BLaER1 treated with 17β-estradiol and CSF1 and Interleukin-3, amounts not matched to agents 10 nM and 100 nM (cell line): ENCODE measurements around the gene PALM2AKAP2.

Experiments
- H3K27ac ChIP-seq, 11 experiments: shearing (Covaris generic); formaldehyde crosslinking; 2 replicates each; pipeline ENCODE4 v1.8.1; 2022
- H3K27me3 ChIP-seq, 11 experiments: shearing (Covaris generic); formaldehyde crosslinking; 2 replicates each; pipeline ENCODE4 v1.8.1; 2022
- H3K36me3 ChIP-seq, 11 experiments: shearing (Covaris generic); formaldehyde crosslinking; 2 replicates each; pipeline ENCODE4 v1.8.1; 2022
- H3K4me1 ChIP-seq, 10 experiments: shearing (Covaris generic); formaldehyde crosslinking; 2 replicates each; pipeline ENCODE4 v1.8.1; 2022
- H3K4me2 ChIP-seq, 11 experiments: shearing (Covaris generic); formaldehyde crosslinking; 2 replicates each; pipeline ENCODE4 v1.8.1; 2022
- H3K4me3 ChIP-seq, 10 experiments: shearing (Covaris generic); formaldehyde crosslinking; 2 replicates each; pipeline ENCODE4 v1.8.1; 2022
- H3K9ac ChIP-seq, 11 experiments: shearing (Covaris generic); formaldehyde crosslinking; 2 replicates each; pipeline ENCODE4 v1.8.1; 2022
- H3K9me3 ChIP-seq, 11 experiments: shearing (Covaris generic); formaldehyde crosslinking; replicated peaks in 1 of 11; 2 replicates each; pipeline ENCODE4 v1.8.1; 2022
- H4K20me1 ChIP-seq, 11 experiments: shearing (Covaris generic); formaldehyde crosslinking; 2 replicates each; pipeline ENCODE4 v1.8.1; 2022
- Cebpa-rat ChIP-seq, 11 experiments: shearing (Covaris generic); IDR thresholded peaks; 2 replicates each; pipeline ENCODE4 v1.8.1; 2022

Gene PALM2AKAP2

DNA sequence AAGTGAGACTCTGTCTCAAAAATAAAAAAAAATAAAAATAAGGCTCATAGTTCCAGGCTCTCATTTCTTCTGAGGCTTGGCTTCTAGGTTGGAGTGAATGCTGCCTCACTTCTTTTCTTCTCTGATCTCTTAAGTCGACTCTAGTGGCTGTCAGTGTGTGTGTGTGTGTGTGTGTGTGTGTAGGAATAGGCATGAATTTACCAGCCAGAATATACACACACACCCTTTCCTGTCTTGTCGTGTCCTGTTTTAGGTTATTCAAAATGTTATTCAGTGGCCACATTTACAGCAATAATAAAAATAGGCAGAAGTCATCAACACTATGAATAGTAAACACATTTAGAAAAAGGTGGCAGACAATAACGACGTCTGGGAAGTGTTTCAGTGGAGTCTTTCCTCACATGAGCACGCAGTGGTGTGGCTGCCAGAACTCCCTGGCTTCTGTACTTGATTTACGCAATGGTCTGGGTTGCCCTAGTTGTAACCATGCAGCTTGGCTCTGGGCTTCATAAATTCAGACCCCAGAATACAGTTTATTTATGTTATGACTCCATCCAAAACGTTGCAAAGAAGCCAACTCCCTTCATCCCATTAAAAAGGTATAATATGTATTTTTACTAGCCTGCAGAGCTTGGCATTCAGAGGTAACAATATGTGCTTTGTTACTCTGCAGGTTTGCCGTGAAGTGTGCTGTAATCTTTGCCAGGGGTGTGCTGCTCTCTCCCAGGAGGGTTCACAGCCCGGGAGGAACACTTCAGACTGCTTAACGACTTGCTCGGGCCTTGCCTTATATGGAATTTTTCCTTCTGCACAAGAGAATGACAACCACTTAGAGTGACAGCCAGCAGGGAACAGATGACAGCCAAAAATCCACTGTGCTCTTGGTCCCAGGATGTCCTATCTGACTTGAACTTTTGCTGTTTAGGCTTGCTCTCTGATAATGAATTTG is 34.4 kb upstream of the PALM2AKAP2 start:
- peaks cover 0 to 4% (median 0%) of the 10 kb centered on the region in 10 experiments; a peak in 1 of 20 replicates for H3K4me1 ChIP-seq
- no peak for TF ChIP-seq Cebpa-rat (IDR thresholded peaks at IDR 0.05)
- no peaks in the 10 kb centered on the region for H4K20me1 ChIP-seq
- no peak overlapping the region for H3K9ac ChIP-seq
- H3K27me3 ChIP-seq, result no peaks in the 10 kb centered on the region
- H3K9me3 ChIP-seq, result no peaks in the 10 kb centered on the region
- no peak overlapping the region for H3K4me3 ChIP-seq
- no peak overlapping the region for H3K4me2 ChIP-seq
- no peak overlapping the region for H3K27ac ChIP-seq
- H3K36me3 ChIP-seq, result no peaks in the 10 kb centered on the region

DNA sequence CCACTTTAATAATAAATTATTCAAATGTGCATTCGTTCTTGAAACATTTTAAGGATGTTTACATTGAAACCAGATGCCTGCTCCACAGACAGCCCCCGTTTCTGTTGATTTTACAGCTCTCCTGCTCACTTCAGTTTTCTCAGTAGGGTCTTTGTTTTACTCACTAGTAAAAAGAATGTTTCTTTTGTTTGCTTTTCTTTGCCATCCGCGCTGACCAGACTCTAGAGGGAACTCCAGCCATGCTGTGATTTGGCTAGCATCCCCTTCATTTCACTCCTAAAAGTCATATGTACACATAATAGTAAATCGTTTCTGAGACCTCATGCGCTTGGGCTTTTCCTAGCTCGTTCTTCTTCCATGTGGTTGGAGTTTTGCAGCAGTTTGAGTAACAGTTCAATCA is 28.7 kb upstream of the PALM2AKAP2 start:
- no peak overlapping the region for H3K27ac ChIP-seq
- H3K4me1 ChIP-seq, result no peaks in the 10 kb centered on the region
- H3K9ac ChIP-seq, result no peak overlapping the region
- H3K27me3 ChIP-seq, result no peaks in the 10 kb centered on the region
- H3K4me2 ChIP-seq, result no peak overlapping the region
- no peaks in the 10 kb centered on the region for H3K9me3 ChIP-seq
- no peak for TF ChIP-seq Cebpa-rat (IDR thresholded peaks at IDR 0.05)
- no peak overlapping the region for H3K4me3 ChIP-seq
- H3K36me3 ChIP-seq, result no peaks in the 10 kb centered on the region
- H4K20me1 ChIP-seq, result no peaks in the 10 kb centered on the region

DNA sequence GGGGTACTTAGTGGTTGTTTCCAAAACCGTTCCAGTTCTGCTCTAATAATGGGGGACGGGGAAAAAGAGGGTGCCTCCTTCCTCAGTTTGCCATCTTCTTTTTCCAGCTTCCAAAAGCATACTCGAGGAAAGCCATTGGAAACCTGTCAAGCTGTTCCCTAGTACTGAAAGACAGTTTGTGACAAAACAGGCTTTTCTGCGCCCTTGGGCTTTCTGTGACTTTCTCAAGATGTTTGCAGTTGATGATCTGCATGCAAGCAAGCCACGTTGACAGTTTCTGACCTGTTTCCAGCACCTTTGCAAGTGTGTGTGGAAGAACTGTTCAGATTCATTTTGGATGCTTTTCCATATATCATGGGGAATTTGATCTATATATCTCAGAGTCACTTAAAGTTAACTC is 26.7 kb upstream of the PALM2AKAP2 start:
- no peak for TF ChIP-seq Cebpa-rat (IDR thresholded peaks at IDR 0.05)
- Histone ChIP-seq H3K4me3 (no peak overlapping the region), H3K27me3 (no peaks in the 10 kb centered on the region), H3K4me2 (no peak overlapping the region), H3K9ac (no peak overlapping the region), H4K20me1 (no peaks in the 10 kb centered on the region), H3K4me1 (no peaks in the 10 kb centered on the region), H3K9me3 (no peaks in the 10 kb centered on the region), H3K36me3 (no peaks in the 10 kb centered on the region), H3K27ac (no peak overlapping the region)

DNA sequence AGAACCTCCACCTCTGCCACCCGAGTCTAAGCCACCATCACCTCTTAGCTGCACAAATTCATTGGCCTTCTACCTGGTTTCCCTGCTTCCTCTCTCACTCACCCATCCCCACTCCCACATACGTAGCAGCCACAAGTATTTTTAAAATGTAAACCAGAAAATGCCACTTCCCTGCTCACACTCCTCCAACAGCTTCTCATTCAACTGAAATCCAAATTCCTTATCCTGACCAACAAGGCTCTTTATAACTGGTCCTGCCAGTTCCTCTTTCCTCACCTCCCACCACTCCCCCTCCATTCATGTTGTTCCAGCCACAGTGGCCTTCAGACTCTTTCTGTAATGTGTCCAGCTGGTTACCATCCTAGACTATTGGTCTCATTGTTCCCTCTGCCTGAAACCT is 25.0 kb upstream of the PALM2AKAP2 start:
- H4K20me1 ChIP-seq, result no peaks in the 10 kb centered on the region
- no peaks in the 10 kb centered on the region for H3K27me3 ChIP-seq
- no peak overlapping the region for H3K9ac ChIP-seq
- no peaks in the 10 kb centered on the region for H3K36me3 ChIP-seq
- H3K4me3 ChIP-seq, result no peak overlapping the region
- no peaks in the 10 kb centered on the region for H3K9me3 ChIP-seq
- no peak for TF ChIP-seq Cebpa-rat (IDR thresholded peaks at IDR 0.05)
- no peaks in the 10 kb centered on the region for H3K4me1 ChIP-seq
- no peak overlapping the region for H3K4me2 ChIP-seq
- H3K27ac ChIP-seq, result no peak overlapping the region

DNA sequence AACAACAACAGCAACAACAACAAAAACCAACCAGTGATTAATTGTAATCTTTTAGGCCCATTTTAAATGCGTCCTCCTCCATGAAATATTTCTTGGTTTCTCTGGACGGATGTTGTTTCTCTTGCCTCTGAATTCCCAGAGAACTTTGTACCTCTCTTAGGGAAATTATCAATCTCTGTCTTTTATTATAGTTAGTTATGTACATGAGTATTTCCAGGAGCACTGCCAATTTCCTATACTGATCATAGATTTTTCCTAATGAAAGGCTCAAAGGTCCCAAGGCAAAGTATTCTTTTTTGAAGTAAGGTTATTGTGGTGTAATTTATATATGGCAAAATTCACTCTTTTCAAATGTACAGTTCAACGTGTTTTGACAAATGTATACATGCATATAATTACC is 20.4 kb upstream of the PALM2AKAP2 start:
- Histone ChIP-seq H3K4me3 (no peak overlapping the region), H3K9me3 (no peaks in the 10 kb centered on the region), H3K4me1 (no peaks in the 10 kb centered on the region), H3K4me2 (no peak overlapping the region), H3K9ac (no peak overlapping the region), H4K20me1 (no peaks in the 10 kb centered on the region), H3K27ac (no peak overlapping the region), H3K36me3 (no peaks in the 10 kb centered on the region), H3K27me3 (no peaks in the 10 kb centered on the region)
- no peak for TF ChIP-seq Cebpa-rat (IDR thresholded peaks at IDR 0.05)

DNA sequence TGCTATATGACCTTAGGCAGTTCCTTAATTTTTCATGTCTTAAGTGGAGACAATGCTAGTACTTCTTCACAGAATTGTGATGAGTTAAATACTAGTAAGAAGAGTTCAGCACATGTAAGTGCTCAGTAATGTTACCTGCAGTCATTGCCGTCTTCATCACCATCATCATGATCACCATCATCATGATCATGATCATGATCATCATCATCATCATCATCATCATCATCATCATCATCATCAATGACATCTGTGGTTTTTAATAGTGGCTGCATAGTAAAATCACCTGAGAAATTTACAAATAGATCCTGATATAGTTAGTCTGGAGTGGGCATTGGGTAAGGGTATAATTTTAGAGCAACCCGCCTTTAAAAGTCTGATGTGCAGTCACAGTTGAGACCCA is 14.7 kb upstream of the PALM2AKAP2 start:
- Histone ChIP-seq H3K36me3 (no peaks in the 10 kb centered on the region), H3K27me3 (no peaks in the 10 kb centered on the region), H3K27ac (no peak overlapping the region), H3K9ac (no peak overlapping the region), H4K20me1 (no peaks in the 10 kb centered on the region), H3K4me2 (no peak overlapping the region), H3K4me3 (no peak overlapping the region), H3K9me3 (no peaks in the 10 kb centered on the region), H3K4me1 (no peaks in the 10 kb centered on the region)
- no peak for TF ChIP-seq Cebpa-rat (IDR thresholded peaks at IDR 0.05)

DNA sequence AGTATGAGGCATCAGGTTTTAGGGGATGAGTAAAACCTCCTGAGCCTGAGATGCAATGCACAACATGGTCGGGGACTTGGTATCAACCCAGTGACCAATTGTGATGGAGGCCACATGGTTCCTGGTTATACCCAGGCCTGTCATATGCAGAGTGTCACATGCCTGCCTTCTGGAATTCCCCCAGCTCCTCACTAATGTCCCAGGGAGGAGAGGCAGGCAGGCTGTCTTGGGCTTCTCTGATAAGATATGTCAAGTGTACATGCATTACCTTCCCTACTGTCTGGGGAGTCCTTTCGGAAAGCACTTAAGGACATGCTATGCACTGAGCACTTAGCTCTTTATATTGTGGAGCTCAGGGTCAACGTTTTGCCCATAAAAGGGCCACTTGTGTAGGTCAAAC is 14.2 kb upstream of the PALM2AKAP2 start:
- Histone ChIP-seq H3K27me3 (no peaks in the 10 kb centered on the region), H3K9ac (no peak overlapping the region), H3K36me3 (no peaks in the 10 kb centered on the region), H4K20me1 (no peaks in the 10 kb centered on the region), H3K9me3 (no peaks in the 10 kb centered on the region), H3K4me3 (no peak overlapping the region), H3K4me2 (no peak overlapping the region), H3K4me1 (no peaks in the 10 kb centered on the region), H3K27ac (no peak overlapping the region)
- TF ChIP-seq Cebpa-rat (IDR thresholded peaks at IDR 0.05), result no peak

DNA sequence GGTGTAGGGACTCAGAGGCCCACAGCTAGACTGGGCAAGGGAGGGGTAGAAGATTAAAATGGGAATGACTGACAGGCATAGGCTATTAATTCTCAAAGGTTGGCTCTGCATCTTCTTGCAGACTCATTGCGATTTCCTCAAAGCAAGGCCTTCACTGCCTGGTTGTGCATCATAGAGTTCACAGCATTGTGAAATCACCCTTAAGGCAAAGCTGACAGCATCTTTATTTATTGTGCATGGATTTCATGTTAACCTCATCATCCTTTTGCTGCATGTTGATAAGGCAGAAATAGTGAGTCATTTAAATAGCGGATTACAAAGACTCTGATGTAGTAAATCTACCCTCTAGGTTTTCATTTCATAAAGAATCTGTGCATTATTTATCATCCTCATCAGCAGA is 13.6 kb upstream of the PALM2AKAP2 start:
- Histone ChIP-seq H4K20me1 (no peaks in the 10 kb centered on the region), H3K9ac (no peak overlapping the region), H3K27me3 (no peaks in the 10 kb centered on the region), H3K4me3 (no peak overlapping the region), H3K4me1 (peaks cover 0 to 2% (median 0%) of the 10 kb centered on the region in 10 experiments; a peak in 4 of 20 replicates), H3K4me2 (no peak overlapping the region), H3K9me3 (no peaks in the 10 kb centered on the region), H3K27ac (no peak overlapping the region), H3K36me3 (no peaks in the 10 kb centered on the region)
- no peak for TF ChIP-seq Cebpa-rat (IDR thresholded peaks at IDR 0.05)

DNA sequence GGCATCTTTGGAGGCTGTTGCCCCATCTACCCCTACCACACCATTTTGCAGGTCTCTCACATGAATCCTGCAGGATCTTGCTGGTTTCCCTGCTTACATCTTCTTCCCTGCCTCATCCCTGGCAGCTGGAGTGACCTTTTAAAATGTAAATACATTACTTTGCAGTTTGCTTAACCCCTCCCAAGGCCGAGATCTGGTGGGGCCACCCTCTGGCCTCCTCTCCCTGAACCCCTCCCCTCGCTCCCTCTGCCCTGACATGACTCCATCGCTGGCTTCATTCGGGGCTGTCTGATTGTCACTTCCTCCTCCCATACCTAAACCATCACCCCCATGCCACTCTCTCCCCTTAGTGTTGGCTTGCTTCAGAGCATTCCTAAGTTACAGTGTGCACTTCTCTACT is 12.6 kb upstream of the PALM2AKAP2 start:
- TF ChIP-seq Cebpa-rat (IDR thresholded peaks at IDR 0.05), result no peak
- Histone ChIP-seq H3K4me2 (no peak overlapping the region), H3K4me3 (no peak overlapping the region), H3K9me3 (no peaks in the 10 kb centered on the region), H3K27me3 (no peaks in the 10 kb centered on the region), H4K20me1 (no peaks in the 10 kb centered on the region), H3K36me3 (no peaks in the 10 kb centered on the region), H3K27ac (no peak overlapping the region), H3K9ac (no peak overlapping the region), H3K4me1 (peaks cover 0 to 13% (median 10%) of the 10 kb centered on the region in 10 experiments; a peak in 17 of 20 replicates)

DNA sequence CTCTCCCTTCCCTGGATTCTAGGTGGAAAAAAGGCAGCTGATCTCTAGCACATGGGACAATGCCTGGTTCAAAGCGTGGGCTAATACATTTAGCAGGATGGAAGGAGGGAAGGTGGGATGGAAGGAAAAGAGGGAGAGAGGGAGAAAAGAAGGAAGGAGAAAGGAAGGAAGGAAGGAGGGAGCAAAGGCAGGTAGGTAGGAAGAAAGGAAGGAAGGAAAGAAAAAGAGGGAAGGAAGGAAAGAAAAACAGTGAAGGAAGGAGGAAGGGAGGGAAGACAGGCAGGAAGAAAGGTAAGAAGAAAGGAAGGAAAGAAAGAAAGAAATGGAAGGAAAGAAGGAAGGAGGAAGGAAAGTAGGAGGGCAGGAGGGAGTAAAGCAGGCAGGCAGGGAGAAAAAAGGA is 12.2 kb upstream of the PALM2AKAP2 start:
- H3K27me3 ChIP-seq, result no peaks in the 10 kb centered on the region
- H3K27ac ChIP-seq, result no peak overlapping the region
- no peaks in the 10 kb centered on the region for H4K20me1 ChIP-seq
- TF ChIP-seq Cebpa-rat (IDR thresholded peaks at IDR 0.05), result no peak
- H3K9me3 ChIP-seq, result no peaks in the 10 kb centered on the region
- H3K4me2 ChIP-seq, result no peak overlapping the region
- H3K36me3 ChIP-seq, result no peaks in the 10 kb centered on the region
- no peak overlapping the region for H3K9ac ChIP-seq
- no peak overlapping the region for H3K4me3 ChIP-seq
- H3K4me1 ChIP-seq, result peaks cover 0 to 14% (median 10%) of the 10 kb centered on the region in 10 experiments; a peak in 17 of 20 replicates
